CD4-positive, CD25-positive, alpha-beta regulatory T cell (primary cell): Measurements from ENCODE around the gene BCLAF1. TPM values are rescaled to one million over a fixed set of nuclear protein-coding genes. Genes with fewer than 3 reads are reported as not detected.

Experiments used
- ATAC-seq, 2 donors: fragments of 150-1000 bp; cut with Tn5 transposase; one replicate each; pipeline ENCODE4 v1.10.0; 2021; ENCODE audit warnings: low read depth in 2 of 2, moderate number of reproducible peaks in 2 of 2, moderate library complexity in 1 of 2
- DNase-seq, 3 donors: peaks; one replicate each; pipeline versions ENCODE4 v3.0.0 to v3.0.0-alpha.2; 2012 to 2022; ENCODE audit warnings: mixed read lengths in 1 of 3
- H3K27ac ChIP-seq: one replicate; pipeline ENCODE4 v1.7.0; 2013; ENCODE audit warnings: mild to moderate bottlenecking, low read length; ENCODE audit not compliant: insufficient read depth, poor library complexity, severe bottlenecking
- H3K27me3 ChIP-seq: one replicate; pipeline ENCODE4 v1.7.0; 2013; ENCODE audit warnings: low read length; ENCODE audit not compliant: control insufficient read depth, insufficient read depth
- H3K36me3 ChIP-seq: one replicate; pipeline ENCODE4 v1.7.0; 2013; ENCODE audit warnings: mild to moderate bottlenecking, low read length, moderate library complexity; ENCODE audit not compliant: control insufficient read depth, insufficient read depth
- H3K4me1 ChIP-seq: 2 replicates; pipeline ENCODE4 v1.7.0; 2013; ENCODE audit warnings: mild to moderate bottlenecking, low read length; ENCODE audit not compliant: insufficient read depth, control insufficient read depth, poor library complexity, severe bottlenecking
- H3K4me3 ChIP-seq: one replicate; pipeline ENCODE4 v1.7.0; 2013; ENCODE audit warnings: low read depth, mild to moderate bottlenecking, low read length, moderate library complexity
- H3K9me3 ChIP-seq, 2 experiments: 1 replicate in 1 of 2; 2 replicates in 1 of 2; pipeline ENCODE4 v1.7.0; 2013; ENCODE audit warnings: low read length in 2 of 2, mild to moderate bottlenecking in 1 of 2, moderate library complexity in 1 of 2; ENCODE audit not compliant: control insufficient read depth in 2 of 2
- H3K27ac Mint-ChIP-seq, 3 donors: one replicate each; pipeline ENCODE4 v1.8.0; 2020 to 2022; ENCODE audit warnings: mild to moderate bottlenecking in 3 of 3, mixed read lengths in 3 of 3, moderate library complexity in 2 of 3
- H3K27me3 Mint-ChIP-seq: one replicate; pipeline ENCODE4 v1.8.0; 2022; ENCODE audit warnings: mild to moderate bottlenecking, mixed read lengths
- H3K36me3 Mint-ChIP-seq: one replicate; pipeline ENCODE4 v1.8.0; 2020; ENCODE audit warnings: mixed read lengths
- H3K4me1 Mint-ChIP-seq, 4 donors: one replicate each; pipeline ENCODE4 v1.8.0; 2020 to 2022; ENCODE audit warnings: mixed read lengths in 4 of 4, mild to moderate bottlenecking in 1 of 4
- H3K4me3 Mint-ChIP-seq, 4 donors: one replicate each; pipeline ENCODE4 v1.8.0; 2020 to 2022; ENCODE audit warnings: mild to moderate bottlenecking in 4 of 4, mixed read lengths in 4 of 4, moderate library complexity in 3 of 4
- H3K9me3 Mint-ChIP-seq, 7 donors: one replicate each; pipeline ENCODE4 v1.8.0; 2020 to 2022; ENCODE audit warnings: mixed read lengths in 7 of 7, mild to moderate bottlenecking in 3 of 7, moderate library complexity in 2 of 7
- polyA plus RNA-seq, 4 donors: library from polyadenylated mRNA; unstranded; fragments of 300-500 nt; fragmentation: Illumina TruSeq; gene quantifications; one replicate each; pipeline ENCODE4 v1.2.3, GENCODE V29; 2021
- total RNA-seq: library from RNA; stranded (reverse); gene quantifications from one replicate; pipeline ENCODE4 v1.2.3, GENCODE V29; 2022

The BCLAF1 gene
- total and polyA plus RNA-seq, 5 donors from 2014 or later = 80.5 to 429 (median 104) TPM

GRCh38 chr6:136210398-136211165 lies 79.1 kb downstream of the BCLAF1 start:
- H3K27me3 ChIP-seq = peaks cover under 1% of the 10 kb centered on the region
- DNase-seq = no peak
- Mint-ChIP-seq H3K9me3 (peaks cover 0 to 2% (median 1%) of the 10 kb centered on the region in 7 donors), H3K36me3 (no peaks in the 10 kb centered on the region), H3K27me3 (no peaks in the 10 kb centered on the region), H3K27ac (no peak overlapping the region), H3K4me1 (no peaks in the 10 kb centered on the region), H3K4me3 (no peak overlapping the region)
- H3K9me3 ChIP-seq = no peaks in the 10 kb centered on the region
- H3K27ac ChIP-seq = no peak overlapping the region
- no peaks in the 10 kb centered on the region for H3K36me3 ChIP-seq
- no peaks in the 10 kb centered on the region for H3K4me1 ChIP-seq
- no peak overlapping the region for H3K4me3 ChIP-seq
- no peak for ATAC-seq

GRCh38 chr6:136209496-136209895 lies 80.2 kb downstream of the BCLAF1 start:
- peaks cover 0 to 2% (median 1%) of the 10 kb centered on the region in 7 donors for H3K9me3 Mint-ChIP-seq
- no peak for ATAC-seq
- H3K27ac Mint-ChIP-seq = no peak overlapping the region

GRCh38 chr6:136208783-136209182 lies 80.9 kb downstream of the BCLAF1 start:
- Histone ChIP-seq H3K27me3 (peaks cover 10% of the 10 kb centered on the region), H3K9me3 (no peaks in the 10 kb centered on the region), H3K4me1 (no peaks in the 10 kb centered on the region), H3K27ac (no peak overlapping the region), H3K36me3 (no peaks in the 10 kb centered on the region), H3K4me3 (no peak overlapping the region)
- Mint-ChIP-seq H3K27ac (no peak overlapping the region), H3K27me3 (no peaks in the 10 kb centered on the region), H3K9me3 (peaks cover 0 to 2% (median 1%) of the 10 kb centered on the region in 7 donors), H3K4me3 (no peak overlapping the region), H3K36me3 (no peaks in the 10 kb centered on the region), H3K4me1 (no peaks in the 10 kb centered on the region)
- DNase-seq = no peak
- no peak for ATAC-seq

More at GRCh38 chr6:136209496-136209895, 80.2 kb downstream of the BCLAF1 start:
- H3K4me3 Mint-ChIP-seq = no peak overlapping the region
- no peaks in the 10 kb centered on the region for H3K27me3 Mint-ChIP-seq
- no peaks in the 10 kb centered on the region for H3K36me3 ChIP-seq
- no peak for DNase-seq
- H3K4me3 ChIP-seq = no peak overlapping the region
- peaks cover 7% of the 10 kb centered on the region for H3K27me3 ChIP-seq
- H3K4me1 Mint-ChIP-seq = no peaks in the 10 kb centered on the region
- no peaks in the 10 kb centered on the region for H3K36me3 Mint-ChIP-seq
- H3K27ac ChIP-seq = no peak overlapping the region
- no peaks in the 10 kb centered on the region for H3K4me1 ChIP-seq
- no peaks in the 10 kb centered on the region for H3K9me3 ChIP-seq

Other genes starting within 250 kb of the BCLAF1 start
- gene MTFR2, start 39.5 kb downstream of the BCLAF1 start, total RNA-seq = 3.7 TPM
- gene MTFR2, start 39.5 kb downstream of the BCLAF1 start, polyA plus RNA-seq = 1 to 10 TPM; 1.0 to 2.0 (median 1.8) TPM